ENCODE measurements around the gene RASGEF1B.

DNA sequence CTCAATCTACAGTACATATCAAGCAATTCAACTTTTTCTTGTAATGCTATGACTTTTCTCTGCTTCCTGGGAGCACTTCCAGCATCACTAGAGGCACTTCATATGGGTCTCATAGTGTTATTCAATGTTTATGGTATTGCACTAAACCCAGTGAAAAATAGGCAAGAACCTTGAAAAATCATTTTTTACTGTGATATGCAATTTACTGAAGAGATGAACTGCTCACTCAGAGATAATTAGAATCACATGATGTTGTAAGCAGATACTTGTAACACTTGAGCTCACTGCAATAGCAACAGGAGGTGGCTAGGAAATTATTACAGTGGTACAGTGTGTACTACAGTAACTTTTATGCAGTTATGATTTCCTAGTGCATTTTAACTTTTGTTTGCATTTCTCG is 93.3 kb downstream of the RASGEF1B start:
- TF ChIP-seq CTCF (conservative IDR thresholded peaks at IDR 0.05; ENCODE audit: low read depth, low read length) (no peak), EZH2phosphoT487 (IDR thresholded peaks at IDR 0.05; ENCODE audit: borderline replicate concordance, low read length) (no peak)

Data from PC-3 (cell line).